K562 (cell line): ENCODE results near the gene ACTRT2. TPM values are rescaled to one million over a fixed set of nuclear protein-coding genes. Genes with fewer than 3 reads are reported as not detected.

Source experiments
- ATAC-seq: fragments of 200-7000 bp; cut with Tn5 transposase; 3 replicates; pipeline ENCODE4 v1.9.1; 2020; ENCODE audit warnings: moderate library complexity
- BruUV-seq: library from RNA; stranded (reverse); fragments of 400-500 nt; replicated peaks from 2 replicates; lab custom pipeline; 2021; lab: Mats Ljungman, UMichigan
- CTCF ChIA-PET: fragments of 300-600 bp; formaldehyde crosslinking; extraction: SDS; loops from one replicate; lab custom pipeline; 2021; ENCODE audit warnings: low intra/inter-chr PET ratio; lab: Yijun Ruan, JAX
- POLR2A ChIA-PET: fragments of 300-600, 350-650 bp; sonication (Branson Sonifier 250); formaldehyde crosslinking; extraction: SDS; loops from one replicate; lab custom pipeline; 2021; ENCODE audit warnings: antibody characterized with exemption, inconsistent platforms; lab: Yijun Ruan, JAX
- DNase-seq, 4 experiments: peaks; one replicate each; pipeline versions ENCODE4 v3.0.0 to v3.0.0-alpha.2; 2011 to 2018; ENCODE audit warnings: low spot score in 3 of 4, mixed read lengths in 3 of 4; ENCODE audit errors: extremely low read depth in 1 of 4
- FAIRE-seq: peaks from 2 replicates; lab custom pipeline; 2011; peaks lifted over from hg19 to GRCh38; lab: Jason Lieb, UNC
- H2AFZ ChIP-seq: 2 replicates; pipeline ENCODE4 v1.6.0; 2011; ENCODE audit warnings: low read depth, low read length, control low read depth, inconsistent platforms
- H3K27ac ChIP-seq: fragments of 200-600 bp; 3 replicates; pipeline ENCODE4 v1.8.0; 2011; ENCODE audit warnings: low read depth, mild to moderate bottlenecking, control low read depth, inconsistent platforms, low read length, moderate library complexity, mixed read lengths; ENCODE audit errors: extremely low read depth
- H3K27me3 ChIP-seq, 2 experiments: fragments of 300-600 bp in 1 of 2; 2 replicates in 1 of 2; 3 replicates in 1 of 2; pipeline versions ENCODE4 v1.6.0 to v1.8.0; 2011; ENCODE audit warnings: inconsistent platforms in 2 of 2, low read length in 2 of 2, mild to moderate bottlenecking in 1 of 2, mixed read lengths in 1 of 2, moderate library complexity in 1 of 2; ENCODE audit not compliant: control insufficient read depth in 2 of 2, insufficient read depth in 2 of 2
- H3K36me3 ChIP-seq: fragments of 300-600 bp; 3 replicates; pipeline ENCODE4 v1.8.0; 2011; ENCODE audit warnings: mild to moderate bottlenecking, low read length, inconsistent platforms; ENCODE audit not compliant: control insufficient read depth, insufficient read depth
- H3K4me1 ChIP-seq, 2 experiments: fragments of 200-600 bp in 1 of 2; replicated peaks in 1 of 2; 2 replicates in 1 of 2; 3 replicates in 1 of 2; pipeline versions ENCODE4 v1.5.1 to v1.8.0; 2011; ENCODE audit warnings: inconsistent platforms in 2 of 2, low read length in 2 of 2, mild to moderate bottlenecking in 1 of 2, mixed read lengths in 1 of 2, moderate library complexity in 1 of 2; ENCODE audit not compliant: control insufficient read depth in 2 of 2, insufficient read depth in 2 of 2
- H3K4me2 ChIP-seq: 2 replicates; pipeline ENCODE4 v1.6.1; 2011; ENCODE audit warnings: low read length, control low read depth, inconsistent platforms, mixed read lengths; ENCODE audit not compliant: insufficient read depth
- H3K4me3 ChIP-seq: fragments of 200-600 bp; sonication (generic), shearing (Covaris generic); 2 replicates; pipeline ENCODE4 v1.5.1; 2016; ENCODE audit warnings: control low read depth, inconsistent platforms
- H3K79me2 ChIP-seq: fragments of 200-600 bp; 3 replicates; pipeline ENCODE4 v1.8.0; 2011; ENCODE audit warnings: low read length, inconsistent platforms; ENCODE audit not compliant: control insufficient read depth, insufficient read depth
- H3K9ac ChIP-seq, 2 experiments: 2 replicates each; pipeline versions ENCODE4 v1.6.0 to v1.6.1; 2011; ENCODE audit warnings: low read depth in 2 of 2, low read length in 2 of 2, control low read depth in 1 of 2, inconsistent platforms in 1 of 2, mild to moderate bottlenecking in 1 of 2, mixed read lengths in 1 of 2; ENCODE audit not compliant: insufficient read depth in 1 of 2
- H3K9me1 ChIP-seq: one replicate; pipeline ENCODE4 v1.6.0; 2011; ENCODE audit warnings: inconsistent platforms, mild to moderate bottlenecking, low read length, moderate library complexity; ENCODE audit not compliant: control insufficient read depth, insufficient read depth
- H3K9me3 ChIP-seq: replicated peaks from 2 replicates; pipeline ENCODE4 v1.5.1; 2011; ENCODE audit warnings: low read depth, low read length, inconsistent platforms; ENCODE audit not compliant: control insufficient read depth, insufficient read depth
- H4K20me1 ChIP-seq: replicated peaks from 2 replicates; pipeline ENCODE4 v1.6.1; 2011; ENCODE audit warnings: low read length, inconsistent platforms, mixed read lengths; ENCODE audit not compliant: control insufficient read depth, insufficient read depth
- ARID1B ChIP-seq: fragments of 450-650 bp; IDR thresholded peaks from 2 replicates; pipeline ENCODE4 v1.6.1; 2016; ENCODE audit warnings: antibody characterized with exemption, mild to moderate bottlenecking, inconsistent platforms
- ARID3B ChIP-seq: fragments of 250-450 bp; sonication (Bioruptor Pico); IDR thresholded peaks from 2 replicates; pipeline ENCODE4 v1.4.0; 2020; ENCODE audit warnings: borderline replicate concordance
- CBX1 ChIP-seq: sonication (generic); IDR thresholded peaks from 2 replicates; pipeline ENCODE4 v1.6.1; 2016; ENCODE audit warnings: antibody characterized with exemption, low read depth, mild to moderate bottlenecking
- CTBP1 ChIP-seq: fragments of 450-650 bp; IDR thresholded peaks from 2 replicates; pipeline ENCODE4 v1.6.1; 2016; ENCODE audit warnings: borderline replicate concordance
- HCFC1 ChIP-seq: IDR thresholded peaks from 2 replicates; pipeline ENCODE4 v1.6.1; 2012; ENCODE audit warnings: low read depth, low read length, improper control_type of control experiment
- IFI16 ChIP-seq: fragments of 250-450 bp; sonication (Bioruptor Pico); IDR thresholded peaks from 2 replicates; pipeline ENCODE4 v2.1.2; 2022; ENCODE audit warnings: mild to moderate bottlenecking, inconsistent platforms
- IRF2 ChIP-seq: sonication (generic); formaldehyde crosslinking; IDR thresholded peaks from 2 replicates; pipeline ENCODE4 v1.8.1; 2022; ENCODE audit warnings: mild to moderate bottlenecking, missing genetic modification reagents
- MITF ChIP-seq: IDR thresholded peaks from 2 replicates; pipeline ENCODE4 v1.6.1; 2014; ENCODE audit warnings: antibody characterized with exemption
- MXI1 ChIP-seq: IDR thresholded peaks from 2 replicates; pipeline ENCODE4 v1.6.1; 2011; ENCODE audit warnings: low read depth, mild to moderate bottlenecking, improper control_type of control experiment, low read length
- NFE2 ChIP-seq: IDR thresholded peaks from 2 replicates; pipeline ENCODE4 v1.6.1; 2014; ENCODE audit warnings: antibody characterized with exemption, low read depth
- SMAD3 ChIP-seq: fragments of 450-650 bp; formaldehyde crosslinking; conservative IDR thresholded peaks from 2 replicates; pipeline ENCODE4 v1.4.0; 2020; ENCODE audit warnings: mild to moderate bottlenecking
- SRSF9 ChIP-seq: fragments of 200-400 bp; formaldehyde crosslinking; IDR thresholded peaks from 2 replicates; pipeline ENCODE4 v1.6.1; 2017; ENCODE audit warnings: low read depth, low read length, borderline replicate concordance
- ZNF324 ChIP-seq: fragments of 250-450 bp; sonication (Bioruptor Pico); IDR thresholded peaks from 2 replicates; pipeline ENCODE4 v1.4.0; 2020; ENCODE audit warnings: mild to moderate bottlenecking
- ZNF696 ChIP-seq: fragments of 250-450 bp; sonication (Bioruptor Pico); conservative IDR thresholded peaks from 2 replicates; pipeline ENCODE4 v1.4.0; 2020; ENCODE audit warnings: mild to moderate bottlenecking, moderate library complexity
- ZNF778 ChIP-seq: fragments of 450-650 bp; formaldehyde crosslinking; IDR thresholded peaks from 2 replicates; pipeline ENCODE4 v1.4.0; 2020; ENCODE audit warnings: mild to moderate bottlenecking, moderate library complexity
- WGBS: fragments of 100-300 bp; shearing (Covaris generic); methylation state at CpG from one replicate; pipeline ENCODE4 v1.1.6; 2016; ENCODE audit warnings: low coverage, mixed read lengths; ENCODE audit not compliant: insufficient coverage; ENCODE audit errors: missing lambda C conversion rate; 5-methylcytosine and 5-hydroxymethylcytosine counted together
- in situ Hi-C: fragments of 300-500 bp; cut with MboI; formaldehyde crosslinking; loops from 4 replicates; pipeline ENCODE4 v1.15.0; 2018; ENCODE audit warnings: inconsistent platforms, mixed read lengths
- intact Hi-C: fragments of 100-400 bp; cut with micrococcal nuclease; formaldehyde crosslinking; loops from 2 replicates; pipeline ENCODE4 v1.14.2; 2022
- polyA plus RNA-seq, 8 experiments: library from polyadenylated mRNA; depleted of rRNA in 4 of 8; stranded (reverse) in 5 of 8; unstranded in 3 of 8; fragments of >200 nt; fragmentation: Nextera tagmentation in 2 of 8; fragmentation: Illumina TruSeq in 1 of 8; extraction: Ambion mirVana in 2 of 8; extraction: Trizol in 1 of 8; gene quantifications; 2 replicates each; pipeline versions ENCODE4 v1.2.1 to v1.2.3, GENCODE V29; 2011 to 2014; ENCODE audit warnings: inconsistent platforms in 1 of 8, missing spikeins in 1 of 8
- total RNA-seq, 7 experiments: library from RNA; depleted of rRNA in 6 of 7; stranded (reverse); fragments of >200 nt in 6 of 7; fragmentation: Illumina TruSeq in 2 of 7; extraction: Trizol in 2 of 7; gene quantifications; 2 replicates each; pipeline versions ENCODE4 v1.2.1 to v1.2.3, GENCODE V29; 2011 to 2021; ENCODE audit warnings: low replicate concordance in 1 of 7

ACTRT2 gene
- total and polyA plus RNA-seq, 9 of the 15 experiments (the other 6 are each of a cell fraction or from before 2014, with no cell fraction given) = not detected

DNA sequence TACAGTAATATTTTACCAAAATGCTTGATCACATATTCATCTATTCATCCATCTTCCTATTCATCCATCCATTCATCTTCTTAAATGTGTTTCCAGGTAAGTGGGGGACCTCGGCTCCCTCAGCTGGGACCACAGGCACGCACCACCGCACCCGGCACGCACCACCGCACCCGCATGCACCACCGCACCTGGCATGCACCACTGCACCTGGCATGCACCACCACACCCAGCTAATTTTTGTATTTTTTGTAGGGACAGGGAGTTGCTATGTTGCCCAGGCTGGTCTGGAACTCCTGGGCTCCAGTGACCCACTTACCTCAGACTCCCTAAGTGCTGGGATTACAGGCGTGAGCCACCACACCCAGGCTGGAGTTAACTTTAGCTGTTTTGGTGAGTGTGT, 21.2 kb downstream of the ACTRT2 start (continued):
- TF ChIP-seq IRF2 (CRISPR knock-in tag) = no peak
- TF ChIP-seq ARID1B = no peak
- TF ChIP-seq ZNF778 (CRISPR knock-in tag) = no peak

DNA sequence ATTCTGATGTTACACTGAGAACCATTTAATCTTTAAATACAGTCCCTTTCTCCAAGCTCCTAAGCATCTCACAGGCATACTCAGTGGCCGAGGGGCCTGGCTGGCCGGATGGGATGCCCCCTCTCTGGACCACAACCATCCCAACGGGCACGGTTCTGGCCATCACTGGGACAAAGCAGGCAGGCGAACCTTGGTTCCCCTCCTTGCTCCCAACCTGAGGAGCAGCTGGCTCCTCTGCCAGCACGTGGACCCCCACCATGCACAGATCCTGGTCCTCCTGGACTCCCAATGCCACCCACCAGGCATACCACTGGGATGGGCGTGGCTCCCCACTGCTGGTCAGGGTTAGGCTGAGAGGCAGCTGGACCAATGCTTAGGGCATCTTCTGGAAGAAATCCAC, 27.9 kb downstream of the ACTRT2 start:
- under 1% methylated on average over 7 of the region's 7 CpGs for WGBS
- H3K27ac ChIP-seq = no peak overlapping the region
- no peaks in the 10 kb centered on the region for H4K20me1 ChIP-seq
- in situ Hi-C loops (no loop called here), intact Hi-C loops (no loop called here)
- peaks cover 0 to 6% of the 10 kb centered on the region in 2 experiments; a peak in 1 of 5 replicates for H3K27me3 ChIP-seq
- CTCF ChIA-PET = no interaction called here
- H3K4me2 ChIP-seq = no peak overlapping the region
- no peak overlapping the region for H3K9ac ChIP-seq
- no peaks in the 10 kb centered on the region for H3K36me3 ChIP-seq
- no peaks in the 10 kb centered on the region for H3K79me2 ChIP-seq
- POLR2A ChIA-PET = no interaction called here
- DNase-seq = no peak
- H3K4me1 ChIP-seq = no peaks in the 10 kb centered on the region
- H3K9me3 ChIP-seq = no peaks in the 10 kb centered on the region
- no peak for ATAC-seq
- TF ChIP-seq SMAD3 (CRISPR knock-in tag) (no peak), CTBP1 (no peak), MITF (no peak), IFI16 (no peak), CBX1 (no peak), ZNF696 (no peak), SRSF9 (no peak), ARID3B (no peak), ZNF324 (CRISPR knock-in tag) (no peak), HCFC1 (no peak), MXI1 (no peak), NFE2 (no peak)
- no TSS peak for BruUV-seq
- H2AFZ ChIP-seq = no peak overlapping the region
- no peak for FAIRE-seq
- H3K4me3 ChIP-seq = no peak overlapping the region
- H3K9me1 ChIP-seq = no peaks in the 10 kb centered on the region
